Measurements from ENCODE around the gene CARMIL1.

The CARMIL1 gene

GRCh38 chr6:25642667-25643328 lies 363.6 kb downstream of the CARMIL1 start:
- no peak for DNase-seq (ENCODE audit: low read depth)
- H3K4me3 ChIP-seq (replicated peaks; ENCODE audit: low read depth, low read length), result no peak overlapping the region
- no peak for TF ChIP-seq CTCF (IDR thresholded peaks at IDR 0.05; ENCODE audit: low read length, missing control alignments)

GRCh38 chr6:25645916-25646315 lies 366.7 kb downstream of the CARMIL1 start:
- TF ChIP-seq CTCF (IDR thresholded peaks at IDR 0.05; ENCODE audit: low read length, missing control alignments), result no peak
- no peak overlapping the region for H3K4me3 ChIP-seq (replicated peaks; ENCODE audit: low read depth, low read length)
- no peak for DNase-seq (ENCODE audit: low read depth)

GRCh38 chr6:25649611-25650010 lies 370.4 kb downstream of the CARMIL1 start:
- H3K4me3 ChIP-seq (replicated peaks; ENCODE audit: low read depth, low read length), result no peak overlapping the region
- TF ChIP-seq CTCF (IDR thresholded peaks at IDR 0.05; ENCODE audit: low read length, missing control alignments), result no peak
- peak; percentile 57 for DNase-seq (ENCODE audit: low read depth)

GRCh38 chr6:25652007-25652515 lies 372.9 kb downstream of the CARMIL1 start, which contains the start of gene SCGN:
TSS of gene SCGN (plus strand) at chr6:25652215. CDS start at chr6:25652404, 189 bp downstream.
- H3K4me3 ChIP-seq (replicated peaks; ENCODE audit: low read depth, low read length), result no peak within 1 kb of the TSS
- TF ChIP-seq CTCF (IDR thresholded peaks at IDR 0.05; ENCODE audit: low read length, missing control alignments), result no peak
- peak; percentile 73 for DNase-seq (ENCODE audit: low read depth)

GRCh38 chr6:25655723-25656122 lies 376.5 kb downstream of the CARMIL1 start:
- DNase-seq (ENCODE audit: low read depth), result no peak
- no peak for TF ChIP-seq CTCF (IDR thresholded peaks at IDR 0.05; ENCODE audit: low read length, missing control alignments)
- H3K4me3 ChIP-seq (replicated peaks; ENCODE audit: low read depth, low read length), result no peak overlapping the region

- H3K4me3 ChIP-seq (replicated peaks; ENCODE audit: low read depth, low read length), result no peak overlapping the region
- no peak for DNase-seq (ENCODE audit: low read depth)
- TF ChIP-seq CTCF (IDR thresholded peaks at IDR 0.05; ENCODE audit: low read length, missing control alignments), result no peak
These were observed 380.6 kb downstream of the CARMIL1 start for GRCh38 chr6:25659633-25660368.

Measured in fibroblast of pulmonary artery (primary cell).